NCI-H345 treated with DMSO at 0.1 percent for 48 hours (cell line): ENCODE results near the gene PDE8A.
"Not testable (repeated sequence)": the region's sequence is repeated elsewhere in the genome, so short reads cannot be mapped to it uniquely, and the experiment has no call there.

Source experiments
- DNase-seq: peaks from one replicate; lab custom pipeline; 2025; ENCODE audit not compliant: unreplicated experiment; lab: John Stamatoyannopoulos, UW

PDE8A gene

DNA sequence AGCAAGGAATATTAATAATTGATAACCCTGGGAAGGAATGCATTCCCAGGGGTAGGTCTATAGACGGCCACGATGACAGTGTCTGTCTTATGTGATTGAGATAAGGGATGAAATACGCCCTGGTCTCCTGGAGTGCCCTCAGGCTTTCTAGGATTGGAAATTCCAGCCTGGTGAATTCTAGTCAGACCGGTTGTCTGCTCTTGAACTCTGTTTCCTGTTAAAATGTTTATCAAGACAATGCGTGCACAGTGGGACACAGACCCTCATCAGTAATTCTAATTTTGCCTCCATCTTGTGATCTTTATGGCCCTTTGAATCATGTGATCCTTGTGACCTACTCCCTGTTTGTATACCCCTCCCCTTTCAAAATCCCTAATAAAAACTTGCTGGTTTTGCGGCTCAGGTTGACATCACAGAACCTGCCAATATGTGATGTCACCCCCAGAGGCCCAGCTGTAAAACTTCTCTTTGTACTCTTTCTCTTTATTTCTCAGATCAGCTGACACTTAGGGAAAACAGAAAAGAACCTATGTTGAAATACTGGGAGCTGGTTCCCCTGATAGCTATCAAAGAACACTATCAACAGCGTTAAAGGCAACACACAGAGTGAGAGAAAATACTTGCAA is 183.3 kb downstream of the PDE8A start:
- no peak for DNase-seq

DNA sequence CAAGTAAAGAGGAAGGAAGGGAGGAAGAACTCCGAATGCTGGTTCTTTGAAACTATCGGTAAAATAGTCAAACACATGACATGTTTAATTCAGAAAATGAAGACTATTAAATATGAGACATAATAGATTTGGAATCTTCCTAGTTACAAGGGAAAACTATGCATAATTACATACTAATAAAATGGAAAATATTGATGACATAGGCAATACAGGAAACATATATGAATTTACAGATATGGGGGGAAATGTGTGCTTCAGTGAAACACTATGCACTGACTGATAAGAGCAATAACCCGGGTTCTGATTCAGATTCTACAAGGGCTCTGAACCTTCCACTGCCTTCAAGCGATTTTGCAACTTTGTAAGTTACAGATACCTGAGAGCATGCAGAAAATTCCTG is 185.9 kb downstream of the PDE8A start:
- DNase-seq = no peak

GRCh38 chr15:85168642-85169173 is 187.1 kb downstream of the PDE8A start:
- peak; percentile 24 for DNase-seq

GRCh38 chr15:85171736-85172135 is 190.1 kb downstream of the PDE8A start:
- no peak for DNase-seq

- no peak for DNase-seq
These were observed 191.3 kb downstream of the PDE8A start for GRCh38 chr15:85172846-85173490.

DNA sequence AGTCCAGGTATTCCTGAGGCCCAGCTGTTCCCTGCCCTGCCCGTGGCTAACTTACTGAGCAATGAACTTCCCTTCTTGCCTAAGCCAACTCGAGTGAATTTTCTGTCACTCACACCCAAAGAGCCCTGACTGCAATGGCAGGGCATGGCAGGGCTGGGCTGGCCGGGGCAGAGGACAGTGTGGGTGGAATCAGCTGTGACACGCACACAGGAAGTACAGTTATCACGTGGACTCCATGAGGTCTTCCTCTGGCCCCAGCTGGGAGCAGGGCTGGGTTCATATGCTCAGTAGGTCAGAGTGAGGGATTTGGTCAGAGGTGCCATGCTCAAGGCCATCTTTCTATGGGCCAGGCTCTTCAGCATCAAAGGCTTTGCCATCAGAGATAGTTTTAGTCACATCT is 192.0 kb downstream of the PDE8A start:
- DNase-seq = not testable (repeated sequence)

DNA sequence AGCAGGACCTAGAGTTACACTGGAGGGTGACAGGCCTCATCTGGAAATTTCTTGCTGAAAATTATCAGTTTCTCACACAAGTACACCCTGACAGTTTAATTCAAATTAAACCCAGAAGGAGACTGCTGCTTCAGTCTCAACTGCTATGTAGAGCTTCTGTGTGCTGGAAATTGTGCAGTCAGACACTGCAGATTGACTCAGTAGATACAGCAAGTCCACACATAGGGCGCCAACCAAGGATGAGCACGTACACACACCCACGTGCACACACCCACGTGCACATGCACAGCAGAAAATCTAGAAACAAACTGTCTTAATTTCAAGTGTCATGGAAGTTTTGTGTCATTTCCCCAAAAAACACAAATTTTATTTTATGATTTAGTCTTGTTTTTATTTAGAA is 192.9 kb downstream of the PDE8A start:
- no peak for DNase-seq

DNA sequence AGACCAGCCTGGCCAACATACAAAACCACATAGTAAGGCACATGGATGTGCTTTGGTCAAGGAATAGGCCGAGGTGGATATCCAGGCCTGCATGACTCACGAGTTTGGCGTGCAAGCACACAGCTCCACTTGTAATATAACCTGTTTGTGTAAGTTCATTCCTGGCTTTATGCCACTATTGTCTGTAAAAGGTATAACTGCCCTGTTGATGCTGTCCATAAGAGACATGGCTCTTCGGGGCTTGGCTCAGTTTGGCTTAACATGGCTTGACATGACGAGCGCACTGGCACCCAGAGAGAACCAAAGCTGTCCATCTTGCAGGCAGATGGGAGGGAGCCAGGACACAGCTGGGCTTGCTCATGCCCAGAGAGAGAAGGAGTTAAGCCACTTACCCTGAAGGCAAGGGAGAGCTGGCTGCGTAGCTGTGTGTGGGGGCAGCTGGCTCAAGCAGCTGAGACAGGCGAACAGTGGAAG is 195.4 kb downstream of the PDE8A start:
- DNase-seq = not testable (repeated sequence)

DNA sequence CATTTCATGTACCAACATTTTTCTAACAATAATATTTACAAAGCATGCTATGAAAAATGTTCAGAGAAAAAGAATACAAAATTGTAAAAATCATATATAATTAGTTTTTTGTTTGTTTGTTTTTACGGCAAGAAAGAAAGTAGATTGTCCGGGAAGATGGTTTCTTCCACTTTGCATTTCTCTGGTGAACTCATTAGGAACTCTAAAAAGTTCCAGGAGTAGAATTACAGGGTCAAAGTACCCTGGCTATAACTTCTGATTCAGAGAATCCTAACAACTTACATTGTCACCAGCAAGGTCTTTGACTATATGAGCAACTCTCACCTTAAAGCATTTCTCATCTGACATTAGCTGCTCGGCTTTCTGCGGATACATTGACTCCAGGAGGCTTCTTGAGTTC is 196.7 kb downstream of the PDE8A start:
- DNase-seq = no peak

- no peak for DNase-seq
These were observed 198.0 kb downstream of the PDE8A start for GRCh38 chr15:85179700-85180099.

GRCh38 chr15:85185350-85185749 is 203.7 kb downstream of the PDE8A start:
- not testable (repeated sequence) for DNase-seq

GRCh38 chr15:85188171-85188577 is 206.5 kb downstream of the PDE8A start:
- not testable (repeated sequence) for DNase-seq
